SK-N-SH (cell line): ENCODE data around the gene MEOX1.

ENCODE experiments used
- CTCF ChIP-seq: fragments of 200-600 bp; sonication (generic); IDR thresholded peaks from 2 replicates; pipeline ENCODE4 v1.6.1; 2017; ENCODE audit warnings: antibody characterized with exemption, mild to moderate bottlenecking, moderate library complexity
- EP300 ChIP-seq, 2 experiments: IDR thresholded peaks; 2 replicates each; pipeline versions ENCODE4 v1.4.0 to v1.6.1; 2012; ENCODE audit warnings: borderline replicate concordance in 1 of 2, low read depth in 1 of 2, low read length in 1 of 2
- REST ChIP-seq: IDR thresholded peaks from 2 replicates; pipeline ENCODE4 v1.6.1; 2012; ENCODE audit warnings: mild to moderate bottlenecking, low read depth, low read length, moderate library complexity
- USF2 ChIP-seq: fragments of 150-350 bp; IDR thresholded peaks from 2 replicates; pipeline ENCODE4 v1.6.1; 2017; ENCODE audit warnings: antibody characterized with exemption, low read length, low read depth, borderline replicate concordance

- TF ChIP-seq CTCF (no peak), USF2 (no peak), EP300 (IDR thresholded peaks at IDR 0.05; ENCODE audit: borderline replicate concordance in 1 of 2, low read depth in 1 of 2, low read length in 1 of 2) (no peak), REST (no peak)
These were observed 43.4 kb downstream of the MEOX1 start for GRCh38 chr17:43618276-43618675.
